ENCODE results near the gene MVB12B.

DNA sequence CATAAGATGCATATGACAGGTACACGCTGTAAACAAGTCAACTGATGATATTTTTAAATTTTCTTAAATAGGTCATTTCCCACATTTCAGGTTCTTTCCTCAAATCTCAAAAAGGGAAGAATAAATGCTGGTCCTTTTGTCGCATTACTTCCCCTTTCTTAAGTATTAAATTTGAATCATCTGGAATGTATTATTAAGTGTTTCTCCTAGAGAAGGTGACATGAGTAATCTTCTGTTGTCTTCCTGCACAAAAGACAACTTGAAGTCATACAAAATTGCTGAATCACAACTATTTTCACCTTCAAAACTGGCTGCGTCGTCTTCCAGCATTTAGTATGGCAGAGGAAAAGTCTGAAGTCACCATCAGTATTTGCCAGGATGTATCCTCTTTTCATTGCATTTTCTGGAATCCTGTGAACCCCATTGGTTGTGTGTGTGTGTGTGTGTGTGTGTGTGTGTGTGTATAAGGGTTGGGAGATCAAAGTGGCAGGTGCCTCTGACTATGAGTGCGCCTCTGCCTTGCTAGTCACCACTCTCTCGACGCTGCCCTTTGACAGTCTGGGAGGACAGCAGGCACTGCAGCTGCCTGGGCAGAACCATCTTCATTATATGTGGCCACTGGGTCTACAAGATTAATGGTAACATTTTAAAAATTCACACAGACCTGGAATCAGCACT lies 86.9 kb downstream of the MVB12B start:
- no peak for TF ChIP-seq POLR2A (IDR thresholded peaks at IDR 0.05; ENCODE audit: extremely low read depth, insufficient read length)
- TF ChIP-seq, protein P1, sequence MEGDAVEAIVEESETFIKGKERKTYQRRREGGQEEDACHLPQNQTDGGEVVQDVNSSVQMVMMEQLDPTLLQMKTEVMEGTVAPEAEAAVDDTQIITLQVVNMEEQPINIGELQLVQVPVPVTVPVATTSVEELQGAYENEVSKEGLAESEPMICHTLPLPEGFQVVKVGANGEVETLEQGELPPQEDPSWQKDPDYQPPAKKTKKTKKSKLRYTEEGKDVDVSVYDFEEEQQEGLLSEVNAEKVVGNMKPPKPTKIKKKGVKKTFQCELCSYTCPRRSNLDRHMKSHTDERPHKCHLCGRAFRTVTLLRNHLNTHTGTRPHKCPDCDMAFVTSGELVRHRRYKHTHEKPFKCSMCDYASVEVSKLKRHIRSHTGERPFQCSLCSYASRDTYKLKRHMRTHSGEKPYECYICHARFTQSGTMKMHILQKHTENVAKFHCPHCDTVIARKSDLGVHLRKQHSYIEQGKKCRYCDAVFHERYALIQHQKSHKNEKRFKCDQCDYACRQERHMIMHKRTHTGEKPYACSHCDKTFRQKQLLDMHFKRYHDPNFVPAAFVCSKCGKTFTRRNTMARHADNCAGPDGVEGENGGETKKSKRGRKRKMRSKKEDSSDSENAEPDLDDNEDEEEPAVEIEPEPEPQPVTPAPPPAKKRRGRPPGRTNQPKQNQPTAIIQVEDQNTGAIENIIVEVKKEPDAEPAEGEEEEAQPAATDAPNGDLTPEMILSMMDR (IDR thresholded peaks at IDR 0.05; ENCODE audit: low read depth, low read length): no peak
